ENCODE data around the gene SNX8. TPM values are rescaled to one million over a fixed set of nuclear protein-coding genes. Genes with fewer than 3 reads are reported as not detected.

Gene SNX8
- polyA plus RNA-seq, 1 donor: 29.2 TPM

GRCh38 chr7:2263176-2263575 lies 51.1 kb downstream of the SNX8 start:
- no peak for DNase-seq (ENCODE audit: low read depth)

GRCh38 chr7:2261611-2262010 lies 52.6 kb downstream of the SNX8 start:
- DNase-seq (ENCODE audit: low read depth): no peak

GRCh38 chr7:2260820-2261219 lies 53.4 kb downstream of the SNX8 start:
- DNase-seq (ENCODE audit: low read depth): no peak

GRCh38 chr7:2259480-2259879 lies 54.8 kb downstream of the SNX8 start:
- no peak for DNase-seq (ENCODE audit: low read depth)

- DNase-seq (ENCODE audit: low read depth): no peak
These were observed 55.4 kb downstream of the SNX8 start for GRCh38 chr7:2258661-2259365.

GRCh38 chr7:2257651-2258050 lies 56.6 kb downstream of the SNX8 start:
- DNase-seq (ENCODE audit: low read depth): no peak

- no peak for DNase-seq (ENCODE audit: low read depth)
These were observed 57.1 kb downstream of the SNX8 start for GRCh38 chr7:2257046-2257551.

- no peak for DNase-seq (ENCODE audit: low read depth)
These were observed 57.8 kb downstream of the SNX8 start for GRCh38 chr7:2256306-2257045.

GRCh38 chr7:2255145-2256139 lies 58.8 kb downstream of the SNX8 start:
- no peak for DNase-seq (ENCODE audit: low read depth)

- no peak for DNase-seq (ENCODE audit: low read depth)
These were observed 59.7 kb downstream of the SNX8 start for GRCh38 chr7:2254429-2255144.

- no peak for DNase-seq (ENCODE audit: low read depth)
These were observed 60.6 kb downstream of the SNX8 start for GRCh38 chr7:2253525-2254244.

- no peak for DNase-seq (ENCODE audit: low read depth)
These were observed 61.2 kb downstream of the SNX8 start for GRCh38 chr7:2253021-2253420.

GRCh38 chr7:2251841-2252771 lies 62.1 kb downstream of the SNX8 start:
- DNase-seq (ENCODE audit: low read depth): no peak

GRCh38 chr7:2251381-2251780 lies 62.9 kb downstream of the SNX8 start:
- no peak for DNase-seq (ENCODE audit: low read depth)

GRCh38 chr7:2249744-2250323 lies 64.4 kb downstream of the SNX8 start:
- no peak for DNase-seq (ENCODE audit: low read depth)

- peak; percentile 71 for DNase-seq (ENCODE audit: low read depth)
These were observed 65.1 kb downstream of the SNX8 start for GRCh38 chr7:2248984-2249694.

- DNase-seq (ENCODE audit: low read depth): no peak
These were observed 66.9 kb downstream of the SNX8 start for GRCh38 chr7:2247141-2247995.
